ENCODE results near the gene FCRL4. TPM values are rescaled to one million over a fixed set of nuclear protein-coding genes. Genes with fewer than 3 reads are reported as not detected.

The FCRL4 gene
- total RNA-seq, 1 experiment from 2014 or later, result not detected

DNA sequence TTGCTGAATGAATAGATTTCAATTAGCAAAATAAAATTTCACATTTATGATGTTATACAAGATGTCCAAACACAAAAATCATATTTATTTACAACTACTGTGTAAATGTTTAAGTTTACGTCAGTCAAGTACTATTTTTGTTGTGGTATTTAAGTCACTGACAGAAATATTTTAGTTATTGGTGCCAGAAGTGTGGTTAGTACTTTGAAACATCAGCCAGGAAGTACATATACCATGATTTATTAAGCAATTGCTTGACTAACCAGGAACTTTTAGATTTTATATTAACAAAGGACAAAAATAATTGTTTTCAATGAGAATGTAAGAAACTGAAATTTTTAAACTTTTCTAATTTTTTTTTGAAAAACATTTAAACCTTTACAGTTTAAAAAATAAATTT lies 2.4 kb upstream of the FCRL4 start:
- Mint-ChIP-seq H3K4me1 (no peaks in the 10 kb centered on the region), H3K9me3 (no peaks in the 10 kb centered on the region), H3K27me3 (ENCODE audit: low read depth) (no peaks in the 10 kb centered on the region), H3K36me3 (ENCODE audit: insufficient read depth in 1 of 3, low read depth in 3 of 3) (no peaks in the 10 kb centered on the region), H3K27ac (no peak overlapping the region), H3K4me3 (no peak overlapping the region)
- Histone ChIP-seq H3K56ac (ENCODE audit: insufficient read length, low read depth, low read length) (no peak overlapping the region), H2BK120ac (ENCODE audit: low read depth, low read length, poor library complexity, severe bottlenecking) (no peak overlapping the region), H3K27ac (ENCODE audit: insufficient read length, low read depth, low read length) (no peak overlapping the region), H3K23me2 (ENCODE audit: insufficient read length, low read depth, low read length, poor library complexity, severe bottlenecking) (no peaks in the 10 kb centered on the region), H2BK5ac (ENCODE audit: insufficient read length, low read length) (no peak overlapping the region), H4K8ac (replicated peaks; ENCODE audit: insufficient read length, low read depth, low read length) (no peak overlapping the region), H2AFZ (ENCODE audit: low read length) (no peak overlapping the region), H3K9me3 (ENCODE audit: control insufficient read depth, low read depth, low read length) (no peaks in the 10 kb centered on the region), H3K14ac (ENCODE audit: insufficient read depth, low read length) (no peak overlapping the region), H3K4me2 (ENCODE audit: insufficient read depth, insufficient read length, low read length) (no peak overlapping the region), H4K5ac (ENCODE audit: insufficient read length, low read depth, low read length) (no peak overlapping the region), H3K4me1 (ENCODE audit: insufficient read depth, low read length) (no peaks in the 10 kb centered on the region), H3K79me2 (ENCODE audit: insufficient read depth, low read length) (no peaks in the 10 kb centered on the region), H3T11ph (ENCODE audit: low read length) (no peak overlapping the region), H3K4ac (ENCODE audit: low read depth, low read length) (no peak overlapping the region), H3K9ac (ENCODE audit: extremely low read depth, insufficient read length, low read length) (no peak overlapping the region), H3K18ac (ENCODE audit: insufficient read length, low read depth, low read length) (no peak overlapping the region), H3K23ac (ENCODE audit: insufficient read length, low read depth, low read length) (no peak overlapping the region), H4K20me1 (ENCODE audit: control insufficient read depth, insufficient read depth, insufficient read length) (no peaks in the 10 kb centered on the region), H4K91ac (ENCODE audit: insufficient read length, low read depth, low read length) (no peak overlapping the region), H3K27me3 (ENCODE audit: insufficient read depth, low read length) (no peaks in the 10 kb centered on the region), H2BK20ac (ENCODE audit: low read depth, low read length, poor library complexity, severe bottlenecking) (no peak overlapping the region), H2BK12ac (ENCODE audit: insufficient read length, low read depth, low read length) (no peak overlapping the region), H2AK5ac (ENCODE audit: insufficient read length, low read length) (no peak overlapping the region), H2BK15ac (ENCODE audit: low read depth, low read length) (no peak overlapping the region), H3K79me1 (ENCODE audit: insufficient read depth, low read depth, low read length, poor library complexity, severe bottlenecking) (no peaks in the 10 kb centered on the region)
- no CpG with 5 or more reads among the region's 1 CpG for WGBS (ENCODE audit: extremely low coverage, insufficient read length, low lambda C conversion rate)
- TF ChIP-seq, protein P1, sequence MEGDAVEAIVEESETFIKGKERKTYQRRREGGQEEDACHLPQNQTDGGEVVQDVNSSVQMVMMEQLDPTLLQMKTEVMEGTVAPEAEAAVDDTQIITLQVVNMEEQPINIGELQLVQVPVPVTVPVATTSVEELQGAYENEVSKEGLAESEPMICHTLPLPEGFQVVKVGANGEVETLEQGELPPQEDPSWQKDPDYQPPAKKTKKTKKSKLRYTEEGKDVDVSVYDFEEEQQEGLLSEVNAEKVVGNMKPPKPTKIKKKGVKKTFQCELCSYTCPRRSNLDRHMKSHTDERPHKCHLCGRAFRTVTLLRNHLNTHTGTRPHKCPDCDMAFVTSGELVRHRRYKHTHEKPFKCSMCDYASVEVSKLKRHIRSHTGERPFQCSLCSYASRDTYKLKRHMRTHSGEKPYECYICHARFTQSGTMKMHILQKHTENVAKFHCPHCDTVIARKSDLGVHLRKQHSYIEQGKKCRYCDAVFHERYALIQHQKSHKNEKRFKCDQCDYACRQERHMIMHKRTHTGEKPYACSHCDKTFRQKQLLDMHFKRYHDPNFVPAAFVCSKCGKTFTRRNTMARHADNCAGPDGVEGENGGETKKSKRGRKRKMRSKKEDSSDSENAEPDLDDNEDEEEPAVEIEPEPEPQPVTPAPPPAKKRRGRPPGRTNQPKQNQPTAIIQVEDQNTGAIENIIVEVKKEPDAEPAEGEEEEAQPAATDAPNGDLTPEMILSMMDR (conservative IDR thresholded peaks at IDR 0.05), result no peak
- no peak for DNase-seq
